OCI-LY7 (cell line): ENCODE measurements around the gene TSPAN9. TPM values are rescaled to one million over a fixed set of nuclear protein-coding genes. Genes with fewer than 3 reads are reported as not detected.

Experiments
- BruUV-seq: library from RNA; stranded (reverse); fragments of 400-500 nt; replicated peaks from 2 replicates; lab custom pipeline; 2021; lab: Mats Ljungman, UMichigan
- CTCF ChIA-PET: fragments of 300-600 bp; sonication (Branson Sonifier 250); formaldehyde crosslinking; loops from one replicate; lab custom pipeline; 2022; ENCODE audit warnings: antibody characterized with exemption; ENCODE audit not compliant: unreplicated experiment; lab: Charles Lee
- POLR2A ChIA-PET: fragments of 300-600 bp; sonication (Branson Sonifier 250); formaldehyde crosslinking; loops from one replicate; lab custom pipeline; 2022; ENCODE audit warnings: antibody characterized with exemption; lab: Charles Lee
- DNase-seq: peaks from one replicate; pipeline ENCODE4 v3.0.0-alpha.2; 2015; ENCODE audit warnings: low spot score
- H2AFZ ChIP-seq: fragments of 200-600 bp; sonication (generic), shearing (Covaris generic); 2 replicates; pipeline ENCODE4 v1.6.1; 2014; ENCODE audit warnings: mild to moderate bottlenecking, antibody characterized with exemption, low read length, moderate library complexity
- H3K27ac ChIP-seq: fragments of 200-600 bp; sonication (generic); 2 replicates; pipeline ENCODE4 v1.5.1; 2014; ENCODE audit warnings: mixed run types, low read depth, mild to moderate bottlenecking, moderate library complexity, low read length, inconsistent platforms; ENCODE audit not compliant: poor library complexity, severe bottlenecking
- H3K36me3 ChIP-seq: fragments of 200-600 bp; sonication (generic); 2 replicates; pipeline ENCODE4 v1.6.1; 2014; ENCODE audit warnings: mild to moderate bottlenecking, antibody characterized with exemption, low read length, moderate library complexity, mixed read lengths; ENCODE audit not compliant: insufficient read depth
- H3K4me1 ChIP-seq: fragments of 200-600 bp; sonication (generic); 2 replicates; pipeline ENCODE4 v1.5.1; 2014; ENCODE audit warnings: mild to moderate bottlenecking, low read length; ENCODE audit not compliant: insufficient read depth, poor library complexity, severe bottlenecking
- H3K4me2 ChIP-seq: fragments of 200-600 bp; sonication (generic); 2 replicates; pipeline ENCODE4 v1.6.1; 2014; ENCODE audit warnings: mild to moderate bottlenecking, low read length
- H3K4me3 ChIP-seq: fragments of 200-600 bp; sonication (generic); 2 replicates; pipeline ENCODE4 v1.5.1; 2014; ENCODE audit warnings: mild to moderate bottlenecking, low read depth, low read length; ENCODE audit not compliant: poor library complexity, severe bottlenecking
- H3K79me2 ChIP-seq: fragments of 200-600 bp; sonication (generic); 2 replicates; pipeline ENCODE4 v1.6.1; 2016; ENCODE audit warnings: low read depth, mild to moderate bottlenecking, low read length, moderate library complexity, mixed read lengths; ENCODE audit not compliant: insufficient read depth
- H3K9me2 ChIP-seq: fragments of 200-600 bp; sonication (generic); 2 replicates; pipeline ENCODE4 v1.6.1; 2016; ENCODE audit warnings: mild to moderate bottlenecking, low read length, mixed read lengths; ENCODE audit not compliant: insufficient read depth
- H3K9me3 ChIP-seq: fragments of 200-600 bp; sonication (generic); 2 replicates; pipeline ENCODE4 v1.6.1; 2014; ENCODE audit warnings: mild to moderate bottlenecking, mixed run types, low read length, mixed read lengths
- H4K20me1 ChIP-seq: fragments of 200-600 bp; sonication (generic); 2 replicates; pipeline ENCODE4 v1.6.1; 2014; ENCODE audit warnings: mild to moderate bottlenecking, antibody characterized with exemption, low read length, moderate library complexity, mixed read lengths; ENCODE audit not compliant: insufficient read depth
- EZH2phosphoT487 ChIP-seq: fragments of 200-600 bp; sonication (generic); IDR thresholded peaks from 2 replicates; pipeline ENCODE4 v1.6.1; 2018; ENCODE audit warnings: low read depth, borderline replicate concordance, mild to moderate bottlenecking, mixed run types, antibody characterized with exemption, low read length, moderate library complexity, mixed read lengths
- intact Hi-C: fragments of 100-400 bp; cut with micrococcal nuclease; formaldehyde crosslinking; loops from one replicate; pipeline ENCODE4 v1.10.0; 2022; ENCODE audit not compliant: unreplicated experiment
- total RNA-seq, 2 experiments: library from RNA; depleted of rRNA in 1 of 2; stranded (reverse); fragments of >200 nt in 1 of 2; shearing (Covaris generic) in 1 of 2; gene quantifications; 2 replicates each; pipeline ENCODE4 v1.2.3, GENCODE V29; 2014 to 2022
- TF ChIP-seq, protein P1 (sequence below): fragments of 200-600 bp; sonication (generic); conservative IDR thresholded peaks from 2 replicates; pipeline ENCODE4 v1.5.1; 2014; ENCODE audit warnings: mild to moderate bottlenecking, antibody characterized with exemption, low read length, moderate library complexity, mixed read lengths

TSPAN9 gene
- total RNA-seq, 2 experiments from 2014 or later: 0.50 to 0.74 TPM

DNA sequence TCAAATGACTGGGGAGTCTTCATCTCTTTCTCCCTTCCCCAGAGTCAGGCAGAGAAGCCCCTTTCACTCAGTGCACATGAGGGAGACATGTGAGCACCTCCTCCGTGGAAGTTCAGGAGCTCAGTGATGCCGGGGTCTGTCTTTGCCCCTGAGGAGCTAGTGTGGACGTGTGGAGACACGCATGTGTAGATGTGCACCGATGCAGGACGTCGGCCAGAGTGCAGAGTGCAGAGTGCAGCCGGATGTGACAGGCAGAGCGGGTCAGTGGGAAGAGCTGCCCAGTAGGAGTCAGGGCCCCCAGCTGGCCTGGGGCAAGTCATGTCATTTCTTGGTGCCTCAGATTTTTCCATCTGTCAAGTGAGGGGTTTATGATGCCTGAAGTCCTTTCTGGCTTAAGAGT lies 20.7 kb downstream of the TSPAN9 start:
- Histone ChIP-seq H3K27ac (no peak overlapping the region), H4K20me1 (no peaks in the 10 kb centered on the region), H3K4me1 (no peaks in the 10 kb centered on the region), H3K4me2 (no peak overlapping the region), H3K4me3 (no peak overlapping the region), H3K36me3 (no peaks in the 10 kb centered on the region), H3K79me2 (no peaks in the 10 kb centered on the region), H3K9me3 (no peaks in the 10 kb centered on the region), H3K9me2 (no peaks in the 10 kb centered on the region), H2AFZ (no peak overlapping the region)
- BruUV-seq: no TSS peak
- DNase-seq: no peak
- POLR2A ChIA-PET: no interaction called here
- TF ChIP-seq EZH2phosphoT487: no peak
- TF ChIP-seq, protein P1, sequence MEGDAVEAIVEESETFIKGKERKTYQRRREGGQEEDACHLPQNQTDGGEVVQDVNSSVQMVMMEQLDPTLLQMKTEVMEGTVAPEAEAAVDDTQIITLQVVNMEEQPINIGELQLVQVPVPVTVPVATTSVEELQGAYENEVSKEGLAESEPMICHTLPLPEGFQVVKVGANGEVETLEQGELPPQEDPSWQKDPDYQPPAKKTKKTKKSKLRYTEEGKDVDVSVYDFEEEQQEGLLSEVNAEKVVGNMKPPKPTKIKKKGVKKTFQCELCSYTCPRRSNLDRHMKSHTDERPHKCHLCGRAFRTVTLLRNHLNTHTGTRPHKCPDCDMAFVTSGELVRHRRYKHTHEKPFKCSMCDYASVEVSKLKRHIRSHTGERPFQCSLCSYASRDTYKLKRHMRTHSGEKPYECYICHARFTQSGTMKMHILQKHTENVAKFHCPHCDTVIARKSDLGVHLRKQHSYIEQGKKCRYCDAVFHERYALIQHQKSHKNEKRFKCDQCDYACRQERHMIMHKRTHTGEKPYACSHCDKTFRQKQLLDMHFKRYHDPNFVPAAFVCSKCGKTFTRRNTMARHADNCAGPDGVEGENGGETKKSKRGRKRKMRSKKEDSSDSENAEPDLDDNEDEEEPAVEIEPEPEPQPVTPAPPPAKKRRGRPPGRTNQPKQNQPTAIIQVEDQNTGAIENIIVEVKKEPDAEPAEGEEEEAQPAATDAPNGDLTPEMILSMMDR: no peak
- intact Hi-C loops: no loop called here
- CTCF ChIA-PET: no interaction called here

DNA sequence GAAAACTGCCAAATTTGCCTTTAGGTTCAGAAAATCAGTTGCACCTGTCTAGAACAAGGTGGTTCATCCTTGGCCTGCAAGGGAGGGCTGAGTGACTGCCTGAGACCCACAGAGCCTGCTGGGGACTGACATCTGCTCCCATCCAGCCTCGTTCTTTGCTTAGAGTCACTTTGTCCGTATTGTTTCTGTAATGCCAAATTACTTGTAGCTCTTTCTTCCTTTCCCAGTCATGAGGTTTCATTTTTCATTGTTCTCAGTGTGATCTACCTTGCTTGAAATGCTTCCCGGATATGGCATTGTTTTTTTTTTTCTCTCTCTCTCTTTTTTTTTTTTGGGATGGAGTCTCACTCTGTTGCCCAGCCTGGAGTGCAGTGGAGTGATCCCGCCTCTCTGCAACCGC lies 21.3 kb downstream of the TSPAN9 start:
- BruUV-seq: no TSS peak
- Histone ChIP-seq H3K27ac (no peak overlapping the region), H3K4me3 (no peak overlapping the region), H3K79me2 (no peaks in the 10 kb centered on the region), H3K9me2 (no peaks in the 10 kb centered on the region), H3K4me2 (no peak overlapping the region), H2AFZ (no peak overlapping the region), H4K20me1 (no peaks in the 10 kb centered on the region), H3K36me3 (no peaks in the 10 kb centered on the region), H3K9me3 (no peaks in the 10 kb centered on the region), H3K4me1 (no peaks in the 10 kb centered on the region)
- ChIA-PET CTCF (no interaction called here), POLR2A (no interaction called here)
- TF ChIP-seq, protein P1: no peak
- no peak for TF ChIP-seq EZH2phosphoT487
- DNase-seq: no peak
- intact Hi-C loops: no loop called here

DNA sequence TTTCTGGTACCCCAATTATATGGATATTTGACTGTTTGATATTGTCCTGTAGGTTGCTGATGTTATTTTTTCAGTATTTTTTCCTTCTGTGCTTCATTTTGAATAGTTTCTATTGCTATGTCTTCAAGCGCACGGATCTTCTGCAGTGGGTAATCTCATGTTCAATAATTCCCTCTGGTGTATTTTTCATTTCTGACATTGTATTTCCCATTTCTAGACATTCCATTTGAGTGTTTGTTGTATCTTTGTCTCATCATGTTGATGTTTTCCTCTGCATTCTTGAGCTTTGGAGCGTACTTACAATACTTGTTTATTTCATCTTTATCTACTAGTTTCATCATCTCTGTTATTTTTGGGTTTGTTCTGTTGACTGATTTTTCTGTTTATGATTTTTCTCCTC lies 22.0 kb downstream of the TSPAN9 start:
- no peak for TF ChIP-seq EZH2phosphoT487
- TF ChIP-seq, protein P1: no peak
- intact Hi-C loops: no loop called here

More for the DNA sequence above, 22.0 kb downstream of the TSPAN9 start:
- Histone ChIP-seq H2AFZ (no peak overlapping the region), H3K4me3 (no peak overlapping the region), H3K9me2 (no peaks in the 10 kb centered on the region), H3K79me2 (no peaks in the 10 kb centered on the region), H4K20me1 (no peaks in the 10 kb centered on the region), H3K27ac (no peak overlapping the region), H3K4me1 (no peaks in the 10 kb centered on the region), H3K36me3 (no peaks in the 10 kb centered on the region), H3K4me2 (no peak overlapping the region), H3K9me3 (no peaks in the 10 kb centered on the region)
- CTCF ChIA-PET: no interaction called here
- POLR2A ChIA-PET: no interaction called here
- BruUV-seq: no TSS peak
- no peak for DNase-seq
